Activated naive CD8-positive, alpha-beta T cell treated with anti-CD3 and anti-CD28 coated beads for 36 hours (primary cell): ENCODE measurements around the gene GRIA1. TPM values are rescaled to one million over a fixed set of nuclear protein-coding genes. Genes with fewer than 3 reads are reported as not detected.

Source experiments
- DNase-seq: peaks from one replicate; pipeline ENCODE4 v3.0.0; 2021
- H3K27ac Mint-ChIP-seq: one replicate; pipeline ENCODE4 v1.8.0; 2022; ENCODE audit warnings: mild to moderate bottlenecking, moderate library complexity, mixed read lengths
- H3K27me3 Mint-ChIP-seq: one replicate; pipeline ENCODE4 v1.8.0; 2022; ENCODE audit warnings: mild to moderate bottlenecking, mixed read lengths
- H3K36me3 Mint-ChIP-seq: one replicate; pipeline ENCODE4 v1.8.0; 2021; ENCODE audit warnings: mild to moderate bottlenecking, mixed read lengths
- H3K4me1 Mint-ChIP-seq: one replicate; pipeline ENCODE4 v1.8.0; 2021; ENCODE audit warnings: mixed read lengths
- H3K4me3 Mint-ChIP-seq: one replicate; pipeline ENCODE4 v1.8.0; 2022; ENCODE audit warnings: mild to moderate bottlenecking, moderate library complexity, mixed read lengths
- H3K9me3 Mint-ChIP-seq: one replicate; pipeline ENCODE4 v1.8.0; 2022; ENCODE audit warnings: mixed read lengths
- total RNA-seq, 2 experiments: library from RNA; stranded (reverse); gene quantifications; one replicate each; pipeline ENCODE4 v1.2.3, GENCODE V29; 2021

GRIA1 gene
- not detected for total RNA-seq

- no peak within 1 kb of the TSS for H3K4me3 Mint-ChIP-seq
- H3K27me3 Mint-ChIP-seq, result peaks cover 40% of the 10 kb centered on the region
- no peaks in the 10 kb centered on the region for H3K36me3 Mint-ChIP-seq
- no peak for DNase-seq
- H3K9me3 Mint-ChIP-seq, result no peaks in the 10 kb centered on the region
- no peaks in the 10 kb centered on the region for H3K4me1 Mint-ChIP-seq
- H3K27ac Mint-ChIP-seq, result no peak within 1 kb of the TSS
Observed at GRCh38 chr5:153490118-153491037, at the start of gene GRIA1. Gene GRIA1, plus strand, starts transcription at chr5:153490670.

DNA sequence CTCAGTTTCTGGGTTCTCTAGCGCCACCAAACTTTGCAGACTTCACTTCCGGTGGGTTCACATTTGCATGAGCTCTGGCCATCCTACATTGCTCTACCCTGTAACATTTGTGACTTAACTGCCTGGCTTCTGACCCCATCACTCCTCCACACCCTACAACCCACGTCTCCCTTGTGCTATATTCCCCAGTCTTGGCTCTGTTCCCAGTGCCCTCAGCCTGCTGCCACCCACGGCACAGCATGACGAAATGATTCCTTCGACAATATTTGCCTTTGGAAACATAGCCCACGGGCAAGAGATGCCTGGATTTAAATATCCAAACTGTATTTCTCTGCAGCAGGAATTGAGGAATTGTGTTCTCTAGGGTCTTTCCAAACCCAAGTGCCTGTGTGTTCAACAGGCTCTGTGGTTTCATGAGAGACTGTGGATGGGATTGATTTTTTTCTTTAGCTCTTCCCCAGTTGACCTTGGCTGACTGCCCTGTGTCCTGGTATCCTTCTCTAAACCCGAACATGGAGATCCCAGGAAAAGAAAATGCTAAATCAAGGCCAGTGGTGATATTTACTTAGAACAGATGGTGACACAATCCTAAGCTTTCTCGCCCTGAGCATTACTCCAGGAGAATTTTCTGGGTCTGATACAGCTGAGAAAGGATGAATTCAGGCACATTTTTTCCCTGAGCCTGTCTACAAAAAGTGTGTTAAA lies 44.4 kb upstream of the GRIA1 start:
- no peaks in the 10 kb centered on the region for H3K4me1 Mint-ChIP-seq
- H3K4me3 Mint-ChIP-seq, result no peak overlapping the region
- DNase-seq, result no peak
- no peak overlapping the region for H3K27ac Mint-ChIP-seq
- H3K27me3 Mint-ChIP-seq, result no peaks in the 10 kb centered on the region
- no peaks in the 10 kb centered on the region for H3K36me3 Mint-ChIP-seq
- H3K9me3 Mint-ChIP-seq, result no peaks in the 10 kb centered on the region

- Mint-ChIP-seq H3K27ac (no peak overlapping the region), H3K4me3 (no peak overlapping the region), H3K27me3 (no peaks in the 10 kb centered on the region), H3K9me3 (no peaks in the 10 kb centered on the region), H3K36me3 (no peaks in the 10 kb centered on the region), H3K4me1 (no peaks in the 10 kb centered on the region)
- no peak for DNase-seq
Observed at GRCh38 chr5:153447534-153447933, 42.9 kb upstream of the GRIA1 start.

DNA sequence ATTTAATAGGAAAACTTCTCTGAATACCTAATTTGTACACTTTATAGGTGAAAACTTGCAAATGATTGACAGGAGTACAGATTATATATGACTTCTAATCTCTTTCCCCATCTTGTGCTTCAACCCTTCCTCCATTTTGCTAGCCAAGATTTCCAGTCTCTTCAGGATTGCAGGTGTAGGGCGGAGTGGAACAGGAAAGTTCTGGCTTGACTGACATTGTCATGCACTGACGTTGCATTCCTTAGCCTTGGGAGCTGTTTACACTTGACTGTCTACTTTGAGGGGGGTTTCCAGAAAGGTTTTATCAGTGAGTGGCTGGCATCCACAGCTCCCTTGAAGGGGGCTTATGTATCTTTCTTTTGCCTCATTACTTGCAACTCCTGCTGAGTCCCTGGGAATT lies 34.1 kb upstream of the GRIA1 start:
- H3K9me3 Mint-ChIP-seq, result no peaks in the 10 kb centered on the region
- H3K27ac Mint-ChIP-seq, result no peak overlapping the region
- H3K4me1 Mint-ChIP-seq, result no peaks in the 10 kb centered on the region
- no peaks in the 10 kb centered on the region for H3K27me3 Mint-ChIP-seq
- H3K4me3 Mint-ChIP-seq, result no peak overlapping the region
- DNase-seq, result no peak
- no peaks in the 10 kb centered on the region for H3K36me3 Mint-ChIP-seq

DNA sequence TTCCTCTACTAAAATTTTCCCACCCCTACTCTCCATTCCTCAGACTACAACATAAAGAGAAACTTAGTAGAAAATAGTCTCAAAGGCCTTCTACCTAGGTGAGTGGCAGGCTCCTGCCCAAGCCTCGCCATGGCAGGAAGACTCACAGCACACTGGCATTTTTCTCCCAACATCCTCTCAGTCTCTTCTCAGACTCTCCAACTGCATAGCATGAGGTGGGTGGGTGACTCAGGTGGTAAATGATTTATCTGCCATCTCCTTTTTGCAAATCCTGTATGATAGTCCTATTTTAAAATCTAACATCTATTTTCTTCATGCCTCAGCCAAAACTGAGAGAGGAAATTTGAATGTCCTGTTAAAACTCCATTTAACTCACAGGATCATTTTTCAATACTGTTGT lies 33.5 kb upstream of the GRIA1 start:
- no peak for DNase-seq
- Mint-ChIP-seq H3K4me3 (no peak overlapping the region), H3K27ac (no peak overlapping the region), H3K4me1 (no peaks in the 10 kb centered on the region), H3K27me3 (no peaks in the 10 kb centered on the region), H3K36me3 (no peaks in the 10 kb centered on the region), H3K9me3 (no peaks in the 10 kb centered on the region)

GRCh38 chr5:153458268-153458667 lies 32.2 kb upstream of the GRIA1 start:
- H3K36me3 Mint-ChIP-seq, result no peaks in the 10 kb centered on the region
- H3K9me3 Mint-ChIP-seq, result no peaks in the 10 kb centered on the region
- DNase-seq, result no peak
- no peak overlapping the region for H3K27ac Mint-ChIP-seq
- no peaks in the 10 kb centered on the region for H3K27me3 Mint-ChIP-seq
- H3K4me3 Mint-ChIP-seq, result no peak overlapping the region
- no peaks in the 10 kb centered on the region for H3K4me1 Mint-ChIP-seq

GRCh38 chr5:153459051-153459743 lies 31.3 kb upstream of the GRIA1 start:
- DNase-seq, result no peak
- Mint-ChIP-seq H3K27ac (no peak overlapping the region), H3K27me3 (no peaks in the 10 kb centered on the region), H3K9me3 (no peaks in the 10 kb centered on the region), H3K4me3 (no peak overlapping the region), H3K36me3 (no peaks in the 10 kb centered on the region), H3K4me1 (no peaks in the 10 kb centered on the region)

GRCh38 chr5:153460421-153460820 lies 30.0 kb upstream of the GRIA1 start:
- no peaks in the 10 kb centered on the region for H3K36me3 Mint-ChIP-seq
- no peaks in the 10 kb centered on the region for H3K4me1 Mint-ChIP-seq
- H3K4me3 Mint-ChIP-seq, result no peak overlapping the region
- H3K27me3 Mint-ChIP-seq, result no peaks in the 10 kb centered on the region
- no peak overlapping the region for H3K27ac Mint-ChIP-seq
- H3K9me3 Mint-ChIP-seq, result no peaks in the 10 kb centered on the region
- no peak for DNase-seq

GRCh38 chr5:153461341-153461740 lies 29.1 kb upstream of the GRIA1 start:
- no peaks in the 10 kb centered on the region for H3K27me3 Mint-ChIP-seq
- H3K27ac Mint-ChIP-seq, result no peak overlapping the region
- peaks cover 2% of the 10 kb centered on the region for H3K9me3 Mint-ChIP-seq
- no peak overlapping the region for H3K4me3 Mint-ChIP-seq
- no peaks in the 10 kb centered on the region for H3K4me1 Mint-ChIP-seq
- DNase-seq, result no peak
- no peaks in the 10 kb centered on the region for H3K36me3 Mint-ChIP-seq

GRCh38 chr5:153463806-153464205 lies 26.7 kb upstream of the GRIA1 start:
- H3K27ac Mint-ChIP-seq, result no peak overlapping the region
- H3K4me3 Mint-ChIP-seq, result no peak overlapping the region
- peaks cover 2% of the 10 kb centered on the region for H3K9me3 Mint-ChIP-seq
- DNase-seq, result no peak
- no peaks in the 10 kb centered on the region for H3K27me3 Mint-ChIP-seq
- no peaks in the 10 kb centered on the region for H3K36me3 Mint-ChIP-seq
- H3K4me1 Mint-ChIP-seq, result no peaks in the 10 kb centered on the region

- H3K9me3 Mint-ChIP-seq, result peaks cover 4% of the 10 kb centered on the region
- no peak overlapping the region for H3K27ac Mint-ChIP-seq
- H3K27me3 Mint-ChIP-seq, result no peaks in the 10 kb centered on the region
- no peaks in the 10 kb centered on the region for H3K4me1 Mint-ChIP-seq
- H3K36me3 Mint-ChIP-seq, result no peaks in the 10 kb centered on the region
- no peak for DNase-seq
- H3K4me3 Mint-ChIP-seq, result no peak overlapping the region
Observed at GRCh38 chr5:153467546-153467945, 22.9 kb upstream of the GRIA1 start.

DNA sequence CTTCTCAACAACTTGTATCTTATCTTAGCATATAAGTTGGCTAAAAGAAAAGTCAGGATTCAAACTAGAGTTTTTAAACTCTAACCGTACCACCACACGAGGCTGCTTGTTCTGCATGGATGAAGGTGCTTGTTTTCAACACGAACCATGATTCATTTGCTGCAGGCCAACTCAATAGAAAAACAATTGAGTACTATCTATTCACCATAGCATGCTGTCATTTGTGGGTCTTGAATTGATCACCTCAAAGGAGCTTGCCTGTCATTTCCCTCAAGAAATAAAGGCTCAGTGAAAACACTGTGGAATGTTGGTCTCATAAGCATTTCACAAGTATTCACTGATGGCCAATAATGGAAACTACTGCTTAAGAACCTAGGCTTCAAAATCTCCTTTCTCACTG lies 21.0 kb upstream of the GRIA1 start:
- Mint-ChIP-seq H3K4me3 (no peak overlapping the region), H3K4me1 (no peaks in the 10 kb centered on the region), H3K27me3 (no peaks in the 10 kb centered on the region), H3K9me3 (peaks cover 4% of the 10 kb centered on the region), H3K27ac (no peak overlapping the region), H3K36me3 (no peaks in the 10 kb centered on the region)
- no peak for DNase-seq

- Mint-ChIP-seq H3K27me3 (no peaks in the 10 kb centered on the region), H3K9me3 (peaks cover 7% of the 10 kb centered on the region), H3K36me3 (no peaks in the 10 kb centered on the region), H3K4me3 (no peak overlapping the region), H3K27ac (no peak overlapping the region), H3K4me1 (no peaks in the 10 kb centered on the region)
- no peak for DNase-seq
Observed at GRCh38 chr5:153470736-153471135, 19.7 kb upstream of the GRIA1 start.

DNA sequence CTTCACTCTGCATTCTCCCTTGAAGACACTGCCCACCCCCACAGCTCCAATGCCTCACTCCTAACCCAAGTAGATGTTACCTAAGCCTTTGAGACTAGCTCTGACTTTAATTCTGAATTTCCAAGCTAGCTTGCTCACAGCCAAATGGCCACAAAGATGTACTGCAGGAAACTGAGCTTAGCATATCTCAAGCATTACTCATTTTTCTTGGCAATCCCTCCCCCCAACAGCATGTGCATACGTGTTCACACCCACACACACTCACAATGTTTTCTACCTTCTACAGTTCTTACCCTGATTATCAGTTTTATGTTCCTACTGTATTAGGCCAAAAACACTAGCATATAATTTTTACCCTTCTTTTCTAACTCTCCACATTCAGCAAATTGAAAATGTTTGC lies 13.7 kb upstream of the GRIA1 start:
- Mint-ChIP-seq H3K27me3 (peaks cover 3% of the 10 kb centered on the region), H3K4me3 (no peak overlapping the region), H3K9me3 (peaks cover 3% of the 10 kb centered on the region), H3K27ac (no peak overlapping the region), H3K4me1 (no peaks in the 10 kb centered on the region), H3K36me3 (no peaks in the 10 kb centered on the region)
- DNase-seq, result no peak

GRCh38 chr5:153480401-153480800 lies 10.1 kb upstream of the GRIA1 start:
- Mint-ChIP-seq H3K4me3 (no peak overlapping the region), H3K27ac (no peak overlapping the region), H3K4me1 (no peaks in the 10 kb centered on the region), H3K36me3 (no peaks in the 10 kb centered on the region), H3K27me3 (peaks cover 3% of the 10 kb centered on the region), H3K9me3 (no peaks in the 10 kb centered on the region)
- no peak for DNase-seq
